Measurements from ENCODE around the gene CYTL1. TPM values are rescaled to one million over a fixed set of nuclear protein-coding genes. Genes with fewer than 3 reads are reported as not detected.

CYTL1 gene
- total RNA-seq, 5 donors from 2014 or later (not counting 1 experiment from before 2014, with no cell fraction given) = 0.38 to 1.6 (median 0.59) TPM; not detected in 2

DNA sequence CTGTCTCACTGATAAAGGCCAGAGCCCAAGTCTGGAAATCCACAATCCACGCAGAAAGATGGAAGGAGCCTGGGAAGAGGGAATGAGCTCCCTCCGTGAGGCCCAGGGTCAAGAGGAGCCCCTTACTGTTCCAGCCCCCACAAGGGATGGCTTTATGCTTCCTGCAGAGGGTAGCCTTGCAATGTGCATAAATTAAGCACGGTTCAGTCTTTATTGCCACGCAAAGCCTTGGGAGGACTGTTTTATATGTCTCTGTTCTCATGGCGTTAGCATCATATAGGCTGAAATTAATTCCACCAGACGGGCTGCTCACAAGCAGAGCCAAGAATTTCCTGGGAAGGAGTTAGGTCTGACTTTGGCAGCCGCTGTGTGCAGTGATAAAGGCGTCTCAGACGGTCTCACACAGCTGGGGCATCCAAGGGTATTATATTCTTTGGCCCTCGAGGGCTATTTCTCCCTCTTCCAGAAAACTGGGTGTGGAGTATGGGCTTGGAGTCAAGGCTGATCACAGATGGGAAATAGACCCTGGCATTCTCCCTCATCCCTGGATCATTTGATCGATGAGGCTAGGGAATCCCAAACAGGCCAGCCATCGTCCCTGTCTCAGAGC, 38.5 kb downstream of the CYTL1 start:
- no peaks in the 10 kb centered on the region for H3K4me1 Mint-ChIP-seq
- peaks cover 0 to 2% of the 10 kb centered on the region in 2 experiments for H3K27me3 ChIP-seq (replicated peaks in 1 of 2; ENCODE audit: control insufficient read depth in 2 of 2, extremely low read depth in 1 of 2, insufficient read depth in 2 of 2, low read length in 1 of 2)
- H3K36me3 Mint-ChIP-seq = no peaks in the 10 kb centered on the region
- no peak for ATAC-seq (replicated peaks in 1 of 4)
- WGBS (ENCODE audit: insufficient coverage) = 83% methylated on average over 7 of the region's 12 CpGs
- ChIA-PET POLR2A (no interaction called here), CTCF (no interaction called here)
- H3K27ac Mint-ChIP-seq = no peak overlapping the region
- no peaks in the 10 kb centered on the region for H3K4me1 ChIP-seq (ENCODE audit: control insufficient read depth in 1 of 2, extremely low read depth in 1 of 2, insufficient read depth in 2 of 2, low read length in 2 of 2)
- no peak overlapping the region for H3K27ac ChIP-seq (ENCODE audit: low read length)
- H3K36me3 ChIP-seq (ENCODE audit: control insufficient read depth in 2 of 2, extremely low read depth in 1 of 2, insufficient read depth in 1 of 2, low read length in 1 of 2) = no peaks in the 10 kb centered on the region
- H3K9me3 Mint-ChIP-seq = peaks cover 2% of the 10 kb centered on the region in 3 donors
- H3K4me3 ChIP-seq (ENCODE audit: control insufficient read depth in 1 of 2, extremely low read depth in 1 of 2, low read length in 1 of 2) = no peak overlapping the region
- DNase-seq = no peak
- H3K27me3 Mint-ChIP-seq = peaks cover 4% of the 10 kb centered on the region in 2 donors
- no peaks in the 10 kb centered on the region for H3K9me3 ChIP-seq
- H3K4me3 Mint-ChIP-seq = no peak overlapping the region

DNA sequence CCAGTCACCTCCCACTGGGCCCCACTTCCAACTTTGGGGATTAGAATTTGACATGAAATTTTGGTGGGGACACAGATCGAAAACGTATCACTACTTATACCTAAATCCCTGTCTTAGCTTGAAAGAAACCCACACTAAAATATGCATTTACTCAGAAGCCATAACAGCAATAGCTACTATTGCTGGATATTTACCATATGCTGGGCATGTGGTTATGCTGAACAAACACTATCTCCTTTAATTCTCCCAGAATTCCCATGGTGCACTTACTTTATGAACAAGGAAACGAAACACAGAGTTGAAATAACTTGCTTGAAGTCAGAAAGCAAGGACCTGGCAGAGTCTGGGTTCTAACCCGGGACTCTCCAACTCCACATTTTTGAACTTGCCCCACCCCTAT, 39.3 kb downstream of the CYTL1 start:
- no peaks in the 10 kb centered on the region for H3K9me3 ChIP-seq
- Mint-ChIP-seq H3K27me3 (peaks cover 4% of the 10 kb centered on the region in 2 donors), H3K4me3 (no peak overlapping the region), H3K36me3 (no peaks in the 10 kb centered on the region), H3K27ac (no peak overlapping the region), H3K4me1 (no peaks in the 10 kb centered on the region), H3K9me3 (peaks cover 4 to 8% (median 7%) of the 10 kb centered on the region in 3 donors)
- H3K27me3 ChIP-seq (replicated peaks in 1 of 2; ENCODE audit: control insufficient read depth in 2 of 2, extremely low read depth in 1 of 2, insufficient read depth in 2 of 2, low read length in 1 of 2) = peaks cover 0 to 2% of the 10 kb centered on the region in 2 experiments
- no peak for ATAC-seq (replicated peaks in 1 of 4)
- no peak overlapping the region for H3K27ac ChIP-seq (ENCODE audit: low read length)
- DNase-seq = no peak
- CTCF ChIA-PET = no interaction called here
- no peaks in the 10 kb centered on the region for H3K36me3 ChIP-seq (ENCODE audit: control insufficient read depth in 2 of 2, extremely low read depth in 1 of 2, insufficient read depth in 1 of 2, low read length in 1 of 2)
- POLR2A ChIA-PET = no interaction called here
- 57% methylated on average over 1 of the region's 4 CpGs for WGBS (ENCODE audit: insufficient coverage)
- H3K4me3 ChIP-seq (ENCODE audit: control insufficient read depth in 1 of 2, extremely low read depth in 1 of 2, low read length in 1 of 2) = no peak overlapping the region
- H3K4me1 ChIP-seq (ENCODE audit: control insufficient read depth in 1 of 2, extremely low read depth in 1 of 2, insufficient read depth in 2 of 2, low read length in 2 of 2) = no peaks in the 10 kb centered on the region

DNA sequence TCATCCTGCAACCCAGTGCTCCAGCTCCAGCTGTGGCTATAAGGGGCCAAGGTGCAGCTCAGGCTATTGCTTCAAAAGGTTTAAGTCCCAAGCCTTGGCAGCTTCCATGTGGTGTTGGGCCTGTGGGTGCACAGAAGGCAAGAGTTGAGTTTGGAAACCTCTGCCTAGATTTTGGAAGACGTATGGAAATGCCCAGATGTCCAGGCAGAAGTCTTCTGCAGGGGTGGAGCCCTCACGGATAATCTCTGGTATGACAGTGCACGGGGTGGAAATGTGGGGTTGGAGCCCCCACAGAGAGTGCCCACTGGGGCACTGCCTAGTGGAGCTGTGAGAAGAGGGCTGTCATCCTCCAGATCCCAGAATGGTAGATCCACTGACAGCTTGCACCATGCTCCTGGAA, 44.5 kb downstream of the CYTL1 start:
- no peaks in the 10 kb centered on the region for H3K36me3 Mint-ChIP-seq
- Histone ChIP-seq H3K27me3 (replicated peaks in 1 of 2; ENCODE audit: control insufficient read depth in 2 of 2, extremely low read depth in 1 of 2, insufficient read depth in 2 of 2, low read length in 1 of 2) (peaks cover 0 to 4% of the 10 kb centered on the region in 2 experiments), H3K27ac (ENCODE audit: low read length) (no peak overlapping the region), H3K4me3 (ENCODE audit: control insufficient read depth in 1 of 2, extremely low read depth in 1 of 2, low read length in 1 of 2) (peak overlapping the region in 1 of 2 donors; percentile 3), H3K9me3 (no peaks in the 10 kb centered on the region), H3K36me3 (ENCODE audit: control insufficient read depth in 2 of 2, extremely low read depth in 1 of 2, insufficient read depth in 1 of 2, low read length in 1 of 2) (no peaks in the 10 kb centered on the region), H3K4me1 (ENCODE audit: control insufficient read depth in 1 of 2, extremely low read depth in 1 of 2, insufficient read depth in 2 of 2, low read length in 2 of 2) (no peaks in the 10 kb centered on the region)
- no peaks in the 10 kb centered on the region for H3K4me1 Mint-ChIP-seq
- peaks cover 4 to 16% (median 7%) of the 10 kb centered on the region in 3 donors for H3K9me3 Mint-ChIP-seq
- no peak for DNase-seq
- POLR2A ChIA-PET = no interaction called here
- CTCF ChIA-PET = no interaction called here
- WGBS (ENCODE audit: insufficient coverage) = 85% methylated on average over 3 of the region's 3 CpGs
- no peak overlapping the region for H3K4me3 Mint-ChIP-seq
- no peak overlapping the region for H3K27ac Mint-ChIP-seq
- ATAC-seq (replicated peaks in 1 of 4) = no peak
- H3K27me3 Mint-ChIP-seq = peaks cover 0 to 8% of the 10 kb centered on the region in 2 donors

DNA sequence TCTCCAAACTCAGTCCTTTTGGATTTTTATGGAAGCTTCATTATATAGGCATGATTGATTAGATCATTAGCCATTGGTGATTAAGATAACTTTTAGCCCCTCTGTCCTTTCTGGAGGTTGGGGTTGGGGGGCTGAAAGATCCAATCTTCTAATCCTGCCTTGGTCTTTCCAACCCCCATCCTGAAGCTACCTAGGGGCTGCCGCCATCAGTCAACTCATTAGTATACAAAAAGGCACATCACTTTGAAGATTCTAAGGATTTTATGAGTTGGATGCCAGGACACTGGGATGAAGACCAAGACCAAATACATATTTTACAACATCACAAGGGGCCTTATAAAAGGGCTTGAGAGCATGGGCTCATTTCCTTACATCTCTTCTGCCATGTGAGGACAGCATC, 47.5 kb downstream of the CYTL1 start:
- Histone ChIP-seq H3K27ac (ENCODE audit: low read length) (no peak overlapping the region), H3K36me3 (ENCODE audit: control insufficient read depth in 2 of 2, extremely low read depth in 1 of 2, insufficient read depth in 1 of 2, low read length in 1 of 2) (no peaks in the 10 kb centered on the region), H3K4me3 (ENCODE audit: control insufficient read depth in 1 of 2, extremely low read depth in 1 of 2, low read length in 1 of 2) (no peak overlapping the region), H3K9me3 (no peaks in the 10 kb centered on the region), H3K4me1 (ENCODE audit: control insufficient read depth in 1 of 2, extremely low read depth in 1 of 2, insufficient read depth in 2 of 2, low read length in 2 of 2) (no peaks in the 10 kb centered on the region), H3K27me3 (replicated peaks in 1 of 2; ENCODE audit: control insufficient read depth in 2 of 2, extremely low read depth in 1 of 2, insufficient read depth in 2 of 2, low read length in 1 of 2) (peaks cover 0 to 10% of the 10 kb centered on the region in 2 experiments)
- ChIA-PET POLR2A (no interaction called here), CTCF (no interaction called here)
- Mint-ChIP-seq H3K9me3 (peaks cover 4 to 16% (median 7%) of the 10 kb centered on the region in 3 donors), H3K4me1 (no peaks in the 10 kb centered on the region), H3K4me3 (no peak overlapping the region), H3K36me3 (no peaks in the 10 kb centered on the region), H3K27ac (no peak overlapping the region), H3K27me3 (peaks cover 7 to 13% of the 10 kb centered on the region in 2 donors)
- DNase-seq (no peak), ATAC-seq (replicated peaks in 1 of 4) (no peak)
- WGBS (ENCODE audit: insufficient coverage) = no CpG with 5 or more reads among the region's 1 CpG

DNA sequence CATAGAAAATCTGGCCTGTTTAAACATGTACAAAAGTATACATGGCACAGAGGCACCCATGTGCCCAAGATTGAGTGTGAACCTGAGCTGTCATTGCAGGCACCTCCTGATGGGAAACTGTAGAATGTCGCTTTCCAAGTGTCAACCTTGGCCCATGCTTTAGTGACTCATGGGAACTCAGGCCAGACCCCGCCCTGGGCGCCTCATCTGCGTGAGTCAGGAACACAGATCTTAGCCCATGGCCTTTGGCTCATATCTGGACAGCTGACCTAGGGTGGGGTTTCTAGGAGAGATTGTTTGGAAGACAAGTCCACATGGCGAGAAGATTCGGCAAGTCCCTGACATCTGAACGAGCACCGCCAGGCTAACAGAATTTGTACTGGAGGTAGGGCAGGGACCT, 50.0 kb downstream of the CYTL1 start:
- Mint-ChIP-seq H3K36me3 (no peaks in the 10 kb centered on the region), H3K4me1 (no peaks in the 10 kb centered on the region), H3K9me3 (peaks cover 0 to 15% (median 4%) of the 10 kb centered on the region in 3 donors), H3K27me3 (peaks cover 7 to 13% of the 10 kb centered on the region in 2 donors), H3K27ac (no peak overlapping the region), H3K4me3 (no peak overlapping the region)
- Histone ChIP-seq H3K4me3 (ENCODE audit: control insufficient read depth in 1 of 2, extremely low read depth in 1 of 2, low read length in 1 of 2) (no peak overlapping the region), H3K27ac (ENCODE audit: low read length) (no peak overlapping the region), H3K4me1 (ENCODE audit: control insufficient read depth in 1 of 2, extremely low read depth in 1 of 2, insufficient read depth in 2 of 2, low read length in 2 of 2) (no peaks in the 10 kb centered on the region), H3K27me3 (replicated peaks in 1 of 2; ENCODE audit: control insufficient read depth in 2 of 2, extremely low read depth in 1 of 2, insufficient read depth in 2 of 2, low read length in 1 of 2) (peaks cover 0 to 6% of the 10 kb centered on the region in 2 experiments), H3K9me3 (no peaks in the 10 kb centered on the region), H3K36me3 (ENCODE audit: control insufficient read depth in 2 of 2, extremely low read depth in 1 of 2, insufficient read depth in 1 of 2, low read length in 1 of 2) (no peaks in the 10 kb centered on the region)
- WGBS (ENCODE audit: insufficient coverage) = 88% methylated on average over 3 of the region's 8 CpGs
- POLR2A ChIA-PET = no interaction called here
- ATAC-seq (replicated peaks in 1 of 4) (no peak), DNase-seq (no peak)
- CTCF ChIA-PET = interaction anchor here in 1 of 2 donors (1.0 kb wide), 1 partner anchor 210 kb away, joined by 3 read pairs; no protein-coding TSS in a partner anchor

DNA sequence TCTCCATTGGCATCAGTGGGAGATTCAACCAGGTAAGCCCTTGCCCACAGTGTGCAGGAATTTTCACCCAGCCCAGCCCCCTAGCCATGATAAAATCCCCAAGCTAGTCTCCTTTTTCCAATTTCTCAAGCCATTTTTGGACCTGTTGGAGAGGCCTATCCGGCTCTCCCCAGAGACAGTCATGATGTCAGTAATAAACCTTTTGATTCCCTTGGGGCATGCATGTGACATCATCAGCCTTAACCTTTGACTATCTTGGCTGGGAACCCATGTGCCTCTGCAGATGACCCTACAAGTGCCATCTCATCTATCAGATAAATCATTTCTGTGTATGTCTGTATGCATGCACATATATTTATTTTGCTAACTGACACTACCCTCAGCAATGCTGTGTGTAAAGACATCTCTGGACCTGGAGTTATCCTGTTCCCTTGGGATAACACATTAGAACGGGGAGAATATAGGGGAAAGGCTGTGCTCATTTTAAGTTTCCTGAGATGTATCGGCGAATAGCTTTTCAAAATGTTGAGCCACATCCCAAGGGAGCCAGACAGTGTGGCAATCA, 51.0 kb downstream of the CYTL1 start:
- no peaks in the 10 kb centered on the region for H3K4me1 Mint-ChIP-seq
- ChIA-PET POLR2A (no interaction called here), CTCF (interaction anchor here in 1 of 2 donors (0.6 kb wide), 1 partner anchor 403 kb away, joined by 3 read pairs; no protein-coding TSS in a partner anchor)
- 89% methylated on average over 4 of the region's 4 CpGs for WGBS (ENCODE audit: insufficient coverage)
- H3K36me3 Mint-ChIP-seq = peaks cover 4% of the 10 kb centered on the region
- ATAC-seq (replicated peaks in 1 of 4) (no peak), DNase-seq (no peak)
- Histone ChIP-seq H3K4me1 (ENCODE audit: control insufficient read depth in 1 of 2, extremely low read depth in 1 of 2, insufficient read depth in 2 of 2, low read length in 2 of 2) (no peaks in the 10 kb centered on the region), H3K27ac (ENCODE audit: low read length) (no peak overlapping the region), H3K27me3 (replicated peaks in 1 of 2; ENCODE audit: control insufficient read depth in 2 of 2, extremely low read depth in 1 of 2, insufficient read depth in 2 of 2, low read length in 1 of 2) (peaks cover 0 to 6% of the 10 kb centered on the region in 2 experiments), H3K36me3 (ENCODE audit: control insufficient read depth in 2 of 2, extremely low read depth in 1 of 2, insufficient read depth in 1 of 2, low read length in 1 of 2) (no peaks in the 10 kb centered on the region), H3K9me3 (no peaks in the 10 kb centered on the region), H3K4me3 (ENCODE audit: control insufficient read depth in 1 of 2, extremely low read depth in 1 of 2, low read length in 1 of 2) (no peak overlapping the region)
- H3K4me3 Mint-ChIP-seq = no peak overlapping the region
- H3K27ac Mint-ChIP-seq = no peak overlapping the region
- peaks cover 7 to 9% of the 10 kb centered on the region in 2 donors for H3K27me3 Mint-ChIP-seq
- H3K9me3 Mint-ChIP-seq = peaks cover 8 to 19% (median 9%) of the 10 kb centered on the region in 3 donors

Data from T-cell (primary cell).